CD4-positive, alpha-beta T cell treated with Interleukin-15 for 4 hours (primary cell): ENCODE results near the gene AOPEP.
A peak's percentile ranks its signal among the peaks of the same experiment; 100 is the strongest.

Experiments
- DNase-seq: peaks from one replicate; pipeline ENCODE4 v3.0.0-alpha.2; 2020; ENCODE audit warnings: low spot score

AOPEP gene

DNA sequence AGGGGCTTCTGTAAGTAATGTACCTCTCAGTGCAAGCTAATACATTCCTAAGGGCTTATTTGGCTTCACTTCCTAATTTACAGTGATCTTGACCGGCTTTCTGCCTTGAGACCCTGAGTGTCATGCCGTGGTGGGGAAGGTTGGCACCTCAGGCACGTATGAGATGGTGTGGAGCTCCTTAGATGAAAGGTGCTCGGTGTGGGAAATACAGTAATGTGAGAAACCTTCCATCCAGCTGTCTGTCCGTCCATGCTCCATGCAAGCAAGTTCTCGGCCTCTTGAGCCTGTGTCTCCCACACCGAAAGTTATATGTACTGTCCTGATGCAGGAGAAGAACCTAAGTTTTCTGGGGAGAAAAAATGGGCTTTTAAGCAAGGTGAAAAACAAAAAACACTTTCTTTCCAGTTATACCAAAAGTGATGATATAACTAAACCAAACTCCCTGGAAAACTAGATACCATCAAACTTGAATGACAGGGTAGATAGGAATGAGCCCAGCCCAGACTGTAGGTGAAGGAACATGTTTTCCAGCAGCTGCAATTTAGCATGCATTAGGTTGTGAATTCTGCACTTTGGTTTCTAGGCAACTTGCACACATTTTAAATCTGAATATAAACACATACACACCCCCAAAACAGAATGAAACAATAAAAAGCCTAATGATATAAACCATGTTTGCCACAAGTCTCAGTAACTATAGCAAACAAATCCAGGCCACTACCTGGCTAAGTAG lies 311.5 kb downstream of the AOPEP start:
- DNase-seq = no peak

DNA sequence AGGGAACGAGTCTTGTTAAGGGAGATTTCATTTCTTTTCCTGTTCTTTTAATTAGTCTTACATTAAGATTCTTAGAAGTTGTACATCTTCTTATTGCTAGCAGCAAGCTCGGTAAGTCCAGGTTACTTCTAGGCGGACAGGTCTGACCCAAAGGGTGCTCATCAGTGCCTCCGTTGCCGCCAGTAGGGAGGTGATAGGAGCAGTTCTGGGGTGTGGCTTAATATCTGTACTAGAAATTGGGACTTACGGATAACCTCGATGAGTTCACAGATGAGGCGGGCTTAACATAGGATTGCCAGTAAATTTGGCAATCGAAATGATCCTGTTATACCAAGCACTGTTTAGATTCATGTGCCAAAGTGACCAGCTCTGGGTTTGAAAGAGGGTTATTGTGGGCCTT lies 312.2 kb downstream of the AOPEP start:
- no peak for DNase-seq

DNA sequence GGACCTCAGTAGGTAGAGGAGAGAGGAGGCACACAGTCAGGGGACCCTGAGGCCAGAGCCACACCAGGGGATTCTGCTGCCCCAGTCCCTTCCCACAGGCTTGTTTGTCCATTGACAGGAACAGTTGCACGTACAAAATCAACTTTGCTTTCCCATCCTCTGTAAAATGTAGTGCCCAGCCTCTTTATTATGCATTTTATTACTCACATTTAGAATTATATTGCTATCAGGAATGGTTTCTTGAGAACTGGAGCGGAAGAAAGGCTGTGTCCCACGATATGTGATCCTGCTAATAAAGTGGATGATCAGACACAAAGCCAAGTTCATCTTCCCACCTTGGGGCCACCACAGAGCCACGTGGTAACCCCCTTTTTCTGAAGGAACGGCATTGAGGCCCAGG lies 313.6 kb downstream of the AOPEP start:
- DNase-seq = no peak

DNA sequence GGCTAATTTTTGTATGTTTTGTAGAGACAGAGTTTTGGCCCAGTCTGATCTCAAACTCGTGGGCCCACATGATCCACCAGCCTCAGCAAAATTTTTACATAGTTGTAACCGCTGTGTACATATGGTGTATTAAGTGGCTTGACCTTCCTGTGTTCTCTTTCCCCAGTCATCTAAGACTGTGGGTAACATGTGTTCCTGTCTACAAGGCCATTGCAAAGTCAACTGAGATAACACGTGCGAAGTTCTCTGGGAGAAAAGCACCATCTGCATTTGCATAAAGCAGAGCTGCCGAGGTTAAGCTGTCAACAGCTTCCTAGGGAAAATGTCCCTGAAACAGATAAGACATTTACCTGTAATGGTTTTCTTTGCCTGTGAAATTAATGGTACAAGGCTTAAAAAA lies 317.3 kb downstream of the AOPEP start:
- no peak for DNase-seq

DNA sequence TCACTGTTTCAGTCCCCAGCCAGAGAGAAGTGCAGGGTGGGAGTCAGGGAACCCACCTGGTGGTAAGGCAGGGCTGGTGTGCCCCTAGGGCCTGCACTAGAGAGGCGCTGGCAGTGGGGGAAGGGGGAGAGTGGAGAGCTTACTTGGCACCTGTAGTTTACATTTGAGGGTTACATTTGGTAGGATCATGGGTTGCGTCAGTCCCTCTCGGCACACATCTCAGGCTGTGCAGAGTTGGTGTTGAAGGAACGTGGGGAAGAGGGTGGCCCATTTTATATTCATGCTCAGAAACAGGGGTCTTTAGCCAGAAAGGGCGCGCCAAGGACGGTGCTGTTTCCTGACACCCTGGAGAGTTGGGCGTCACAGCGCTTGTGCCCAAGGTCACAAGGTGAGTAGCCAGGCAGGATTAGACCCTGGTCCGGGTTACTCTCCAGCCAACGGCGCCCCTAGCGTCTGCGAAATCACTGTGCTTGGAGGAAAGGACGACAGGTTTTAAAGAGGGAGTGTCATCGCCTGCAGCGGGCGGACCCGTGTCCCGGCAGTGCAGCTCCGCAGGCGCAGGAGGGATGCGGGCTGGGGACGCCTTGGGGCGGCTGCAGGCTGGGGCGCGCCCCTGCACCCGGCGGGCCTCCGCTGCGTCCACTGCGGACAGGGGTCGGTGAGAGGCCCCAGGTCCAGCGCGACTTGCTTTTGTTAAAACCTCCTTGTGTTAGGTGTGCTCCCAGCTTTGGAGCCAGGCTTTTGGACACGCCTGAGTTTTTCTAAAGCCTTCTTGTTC lies 318.4 kb downstream of the AOPEP start:
- DNase-seq = no peak

DNA sequence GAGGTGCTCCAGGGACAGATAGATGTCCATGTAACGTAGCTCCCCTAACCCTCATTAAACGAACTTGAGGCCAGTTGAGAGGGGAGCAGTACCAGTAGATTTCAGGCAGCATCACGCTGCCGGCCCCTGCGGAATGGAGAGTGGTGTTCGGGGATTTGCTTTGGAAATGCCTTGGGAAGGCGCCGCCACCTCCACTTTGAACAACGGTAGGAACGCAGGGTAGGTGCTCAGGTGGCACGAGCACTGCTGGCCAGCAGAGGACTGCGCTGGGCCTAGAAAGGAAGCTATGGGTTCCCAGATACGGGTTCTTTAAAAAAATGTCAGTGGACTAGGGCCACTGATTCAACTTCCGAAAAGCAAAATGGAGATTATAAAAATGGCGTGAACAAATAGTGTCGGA lies 319.3 kb downstream of the AOPEP start:
- DNase-seq = no peak

DNA sequence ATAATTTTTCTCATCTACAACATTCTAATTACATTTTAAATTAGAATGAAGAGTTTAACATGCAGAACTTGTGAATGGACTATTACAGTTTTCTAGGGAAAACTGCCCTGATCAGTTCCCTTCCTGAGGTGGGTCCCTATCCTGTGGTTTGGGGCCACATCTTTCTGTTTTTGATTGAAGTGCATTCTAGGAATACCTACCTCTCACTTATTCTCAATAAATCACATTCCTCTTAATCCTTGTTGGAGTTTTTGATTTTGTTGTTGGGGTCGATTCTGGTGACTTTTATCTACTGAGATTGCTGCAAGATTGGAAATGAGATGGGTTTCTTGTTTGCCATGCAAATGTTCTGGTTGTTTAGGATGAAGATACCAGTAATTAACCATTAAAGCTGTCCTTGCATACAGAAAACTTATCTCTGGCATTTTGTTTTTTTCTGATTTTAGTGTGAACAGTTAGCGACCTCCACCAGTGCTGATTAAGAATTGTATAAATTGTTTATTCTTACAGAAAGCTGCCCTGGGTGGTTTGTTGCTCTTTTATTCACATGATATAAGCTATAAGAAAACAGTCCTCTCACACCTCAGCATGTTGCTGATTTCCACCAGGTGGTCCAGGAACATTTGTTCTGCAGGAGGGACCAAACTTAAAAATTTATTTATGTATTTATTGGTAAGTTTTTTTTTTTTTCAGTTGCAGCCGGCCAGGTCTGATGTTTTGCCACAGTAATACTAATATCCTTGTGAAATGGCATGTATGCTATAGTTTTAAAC lies 321.1 kb downstream of the AOPEP start:
- DNase-seq = no peak

DNA sequence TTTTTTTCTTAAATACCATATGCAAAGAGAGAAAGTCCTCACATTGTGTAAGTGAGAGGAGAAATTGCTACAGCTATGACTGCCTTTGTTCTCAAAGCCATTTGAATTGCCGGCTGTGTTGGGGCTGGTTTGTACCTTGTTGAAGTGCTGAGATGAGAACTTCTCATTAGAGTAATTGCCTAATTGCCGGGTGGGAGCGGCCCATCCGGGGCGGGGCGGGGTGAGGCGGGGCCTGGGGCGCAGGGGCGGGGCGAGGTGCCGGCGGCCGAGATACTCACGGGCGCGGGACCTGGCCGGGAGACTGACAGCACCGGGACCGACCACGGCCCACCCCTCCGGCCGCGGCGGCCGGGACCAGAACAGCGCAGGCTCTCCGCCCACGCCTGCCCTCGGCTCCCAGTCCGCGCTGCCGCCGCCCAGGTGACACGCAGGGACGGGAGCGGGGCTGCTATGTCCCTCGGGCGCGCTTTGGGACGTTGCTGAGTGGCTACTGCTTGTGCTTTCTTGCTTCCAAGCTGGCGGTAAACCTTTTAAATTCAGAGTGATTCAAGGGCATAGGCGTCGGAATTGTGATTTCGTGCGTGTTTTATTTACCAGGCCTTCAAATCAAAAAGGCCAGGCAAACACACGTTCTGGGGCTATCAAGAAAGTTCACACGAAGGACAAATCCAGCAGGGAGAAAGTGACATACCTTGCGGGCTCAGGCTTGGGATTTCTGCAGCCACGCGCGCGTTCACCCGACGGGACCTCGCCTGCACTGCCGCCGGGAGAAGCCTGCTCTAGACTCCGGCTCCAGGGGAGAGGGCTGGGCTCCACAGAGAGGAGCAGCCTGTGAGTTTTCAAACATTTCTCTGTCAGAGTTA lies 322.0 kb downstream of the AOPEP start:
- DNase-seq = peak; percentile 45

DNA sequence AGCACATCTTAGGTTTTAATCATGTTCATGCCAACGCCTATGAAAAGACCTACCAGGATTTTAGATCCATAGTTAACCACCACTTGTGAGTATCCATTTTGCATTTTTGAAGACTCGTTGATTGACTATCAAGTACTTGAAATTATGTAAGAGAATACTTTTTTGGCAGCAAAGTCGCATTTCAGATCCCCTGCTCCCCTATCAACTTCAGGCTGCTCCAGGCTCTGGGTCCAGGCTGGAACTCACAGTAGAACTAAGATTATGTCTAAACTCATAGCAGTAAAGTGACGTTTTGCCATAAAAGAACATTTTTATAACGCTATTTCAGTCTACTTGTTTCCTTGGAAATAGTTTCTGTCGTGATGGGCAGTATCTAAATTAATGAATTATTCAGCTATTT lies 323.3 kb downstream of the AOPEP start:
- no peak for DNase-seq

DNA sequence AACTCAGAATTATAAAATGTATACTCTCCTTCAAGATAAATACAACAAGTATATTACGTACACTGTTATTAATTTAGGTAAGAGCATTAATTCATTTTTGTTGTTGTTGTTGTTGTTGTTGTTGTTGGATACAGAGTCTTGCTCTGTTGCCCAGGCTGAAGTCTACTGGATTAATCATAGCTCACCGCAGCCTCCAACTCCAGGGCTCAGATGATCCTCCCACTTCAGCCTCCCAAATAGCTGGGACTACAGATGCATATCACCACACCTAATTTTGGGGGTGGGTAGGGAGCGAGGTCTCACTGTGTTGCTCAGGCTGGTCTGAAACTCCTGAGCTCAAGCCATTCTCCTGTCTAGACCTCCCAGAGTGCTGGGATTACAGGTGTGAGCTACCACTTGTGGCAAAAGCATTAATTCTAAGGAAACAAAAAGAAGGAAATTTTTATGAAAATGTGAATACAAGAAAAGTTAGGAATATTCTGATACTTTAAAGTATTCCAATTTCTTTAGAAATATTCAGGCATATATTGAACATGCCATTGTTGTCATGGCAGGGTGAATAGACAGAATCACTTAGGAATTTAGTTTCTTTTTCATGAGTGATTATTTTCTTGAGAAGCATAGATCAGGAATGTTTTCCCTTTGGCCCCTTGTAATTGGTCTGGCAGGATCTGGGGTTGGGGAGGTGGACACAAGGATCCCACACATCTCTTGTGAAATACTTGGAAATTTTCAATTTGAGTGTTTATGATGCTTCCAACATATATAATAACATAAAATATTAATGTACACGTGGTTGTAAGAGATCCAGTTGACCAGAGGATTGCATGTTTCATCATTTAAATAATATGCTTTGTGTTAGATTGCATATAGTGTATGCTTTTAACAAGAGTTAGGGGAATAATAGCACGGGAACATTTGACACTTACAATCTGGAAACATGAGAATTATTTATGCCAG lies 327.4 kb downstream of the AOPEP start:
- DNase-seq = no peak

DNA sequence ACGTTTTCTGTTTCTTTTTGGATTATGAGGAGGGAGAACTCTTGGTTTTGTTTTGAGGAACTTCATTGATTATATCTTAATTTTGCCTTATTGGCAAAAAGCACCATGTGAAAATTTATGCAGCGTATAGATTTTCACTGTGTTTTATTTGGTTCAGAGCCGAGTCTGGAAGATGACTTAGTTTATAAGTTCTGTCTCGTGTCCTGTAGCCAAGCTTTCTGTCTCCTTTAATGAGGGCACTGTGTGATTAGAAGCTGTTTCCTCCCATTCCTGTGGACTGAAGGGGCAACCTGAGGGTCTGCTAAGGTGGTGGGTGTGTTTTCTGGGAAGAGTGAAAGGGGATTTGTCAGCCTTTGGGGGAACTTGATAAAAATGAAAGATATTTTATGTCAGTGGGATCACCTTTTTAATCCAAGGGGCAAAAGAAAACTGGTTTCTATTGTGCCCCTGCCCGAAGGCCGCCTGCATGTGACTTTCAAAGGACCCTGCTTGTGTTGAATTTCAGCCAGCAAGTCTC lies 328.9 kb downstream of the AOPEP start:
- DNase-seq = no peak

DNA sequence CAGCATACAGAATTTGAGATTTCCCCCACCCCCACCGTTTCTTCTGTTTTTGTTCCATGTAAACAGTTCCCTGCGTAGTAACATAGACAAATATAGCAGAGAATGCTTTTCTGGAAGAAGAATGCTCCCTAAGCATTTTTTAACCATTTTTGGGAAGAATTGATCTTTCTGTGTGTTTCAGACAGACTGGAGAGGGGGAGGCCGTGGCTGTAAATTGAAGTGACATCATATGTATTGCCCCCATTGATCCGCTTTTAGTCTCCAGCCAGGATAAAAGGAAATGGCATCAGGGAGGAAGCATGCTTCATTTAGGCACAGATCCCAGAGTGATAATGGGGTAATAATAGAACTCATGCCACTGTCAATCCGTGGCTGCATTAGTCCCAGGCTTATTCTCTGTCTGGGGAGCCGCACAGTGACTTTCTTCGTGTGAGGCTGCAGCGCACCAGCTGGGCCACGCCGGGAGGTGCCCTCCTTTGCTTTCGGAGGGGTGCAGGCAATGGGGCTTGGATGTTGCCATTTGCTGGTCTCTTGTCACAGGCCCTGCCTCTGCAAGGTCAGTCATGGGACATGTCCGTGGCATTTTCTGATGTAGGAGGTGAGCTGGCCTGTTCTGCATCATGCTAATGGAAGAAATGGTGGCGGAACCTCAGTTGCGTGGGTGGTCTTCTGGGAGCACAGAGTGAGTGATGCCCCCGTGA lies 329.5 kb downstream of the AOPEP start:
- no peak for DNase-seq

DNA sequence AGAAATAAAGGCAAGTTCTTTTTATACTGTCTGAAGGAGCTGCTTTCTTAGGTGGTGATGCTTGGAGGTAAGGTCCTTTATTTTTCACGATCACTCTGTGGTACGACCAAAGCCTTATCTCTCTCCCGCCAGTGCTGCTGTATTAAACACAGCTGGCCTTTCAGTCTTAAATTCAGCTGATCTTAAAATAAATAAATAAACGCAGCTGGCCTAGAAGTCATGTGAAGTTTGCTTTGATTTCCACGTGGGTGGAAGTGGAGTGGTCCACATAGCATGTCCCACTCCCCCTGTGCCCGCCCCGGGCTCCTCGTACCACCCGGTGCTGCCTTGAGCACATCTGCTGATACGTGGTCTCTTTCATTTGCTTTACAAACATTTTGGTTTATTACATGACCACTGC lies 330.6 kb downstream of the AOPEP start:
- DNase-seq = no peak

DNA sequence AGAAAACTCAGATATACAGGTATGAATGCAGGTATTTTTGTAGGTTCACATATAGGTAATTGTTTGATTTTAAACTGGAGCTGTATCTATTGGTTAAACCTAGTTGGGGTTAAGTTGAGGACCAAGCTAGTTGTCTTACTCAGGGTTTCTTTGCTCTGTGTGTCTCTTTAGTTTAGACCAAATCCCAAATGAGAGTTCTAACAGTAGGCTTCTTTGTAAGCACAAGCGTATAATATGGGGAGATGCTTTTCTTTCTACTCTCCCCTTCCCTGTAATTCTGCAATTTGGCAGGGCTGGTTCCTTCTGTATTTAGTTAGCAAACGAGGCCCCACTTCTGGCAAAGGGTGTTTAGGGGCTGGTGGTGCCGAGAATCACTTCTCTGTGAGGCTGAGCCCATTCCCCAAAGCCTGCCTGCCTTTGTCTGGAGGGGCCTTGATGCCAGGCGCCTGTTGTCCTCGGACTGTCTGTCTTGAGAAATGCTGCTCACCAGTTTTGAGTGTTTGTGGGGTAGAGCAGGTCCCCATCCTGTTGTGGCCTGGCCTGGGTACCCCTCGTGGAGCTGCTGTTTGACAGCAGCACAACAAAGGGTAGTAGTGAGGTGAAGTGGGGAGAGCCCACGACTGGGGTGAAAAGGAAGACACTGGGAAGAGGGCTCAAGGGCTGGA lies 331.8 kb downstream of the AOPEP start:
- no peak for DNase-seq

DNA sequence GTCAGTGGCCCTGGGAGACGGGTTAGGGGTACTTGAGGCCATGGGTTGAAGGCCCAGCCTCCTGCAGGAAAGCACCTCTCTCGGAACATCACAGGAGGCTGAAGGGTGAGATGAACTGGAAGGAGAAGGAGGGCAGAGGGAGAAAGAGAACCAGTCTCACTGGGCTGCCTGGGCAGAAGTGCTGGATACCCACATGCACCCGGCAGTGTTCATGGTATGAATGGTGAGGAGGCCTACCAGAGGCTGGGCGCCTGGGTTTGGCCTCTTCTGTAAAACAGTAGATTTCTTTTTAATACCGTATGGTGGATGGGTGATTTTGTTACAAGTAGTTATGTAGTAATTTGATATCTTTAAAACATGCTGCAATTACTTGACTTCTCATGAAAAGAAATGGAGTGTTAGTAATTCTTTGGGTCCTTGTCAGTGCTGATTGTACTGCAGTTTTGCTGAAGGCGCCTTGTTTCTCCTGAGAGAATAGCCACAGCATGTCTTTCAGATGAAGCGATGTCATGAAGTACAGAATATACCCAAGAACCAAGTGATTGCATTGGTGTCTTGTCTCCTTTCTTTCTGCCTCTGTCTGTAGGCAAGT lies 332.4 kb downstream of the AOPEP start:
- no peak for DNase-seq

DNA sequence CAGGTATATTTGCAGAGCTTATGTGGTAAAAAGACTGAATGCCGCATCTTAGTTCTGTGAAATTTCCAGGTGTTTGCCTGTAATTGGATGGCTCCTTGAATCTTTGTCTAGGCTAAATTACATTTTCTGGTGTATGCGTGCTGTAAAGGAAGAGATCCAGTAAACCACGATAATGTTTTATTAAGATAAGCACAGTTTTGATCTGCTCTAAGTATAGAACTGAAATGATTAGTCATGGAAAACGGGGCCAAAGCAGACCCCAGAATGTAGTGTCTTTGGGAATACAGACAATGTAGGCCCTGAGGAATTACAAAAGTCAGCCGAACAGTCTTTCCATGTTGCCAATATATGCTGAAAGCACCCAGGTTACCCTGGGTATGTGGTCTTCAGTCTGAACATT lies 333.7 kb downstream of the AOPEP start:
- DNase-seq = no peak

DNA sequence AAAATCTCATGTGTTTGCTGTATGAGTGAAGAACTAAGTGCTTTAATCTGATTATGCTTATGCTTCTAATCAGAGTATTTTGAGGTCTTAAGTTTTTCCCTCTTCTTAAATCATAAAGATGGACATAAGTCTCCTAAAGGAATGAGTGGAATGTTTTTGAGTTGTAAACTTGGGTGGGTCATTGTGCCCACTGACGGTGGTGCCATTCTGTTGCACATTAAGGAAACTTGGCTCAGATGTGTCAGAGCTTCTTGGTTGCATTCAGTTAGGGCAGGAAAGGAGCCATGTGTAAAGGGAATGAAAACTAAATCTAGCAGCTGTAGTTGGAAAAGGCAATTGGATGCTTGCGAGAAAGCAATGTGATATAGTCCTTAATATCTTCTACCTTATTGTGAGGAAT lies 334.4 kb downstream of the AOPEP start:
- no peak for DNase-seq

DNA sequence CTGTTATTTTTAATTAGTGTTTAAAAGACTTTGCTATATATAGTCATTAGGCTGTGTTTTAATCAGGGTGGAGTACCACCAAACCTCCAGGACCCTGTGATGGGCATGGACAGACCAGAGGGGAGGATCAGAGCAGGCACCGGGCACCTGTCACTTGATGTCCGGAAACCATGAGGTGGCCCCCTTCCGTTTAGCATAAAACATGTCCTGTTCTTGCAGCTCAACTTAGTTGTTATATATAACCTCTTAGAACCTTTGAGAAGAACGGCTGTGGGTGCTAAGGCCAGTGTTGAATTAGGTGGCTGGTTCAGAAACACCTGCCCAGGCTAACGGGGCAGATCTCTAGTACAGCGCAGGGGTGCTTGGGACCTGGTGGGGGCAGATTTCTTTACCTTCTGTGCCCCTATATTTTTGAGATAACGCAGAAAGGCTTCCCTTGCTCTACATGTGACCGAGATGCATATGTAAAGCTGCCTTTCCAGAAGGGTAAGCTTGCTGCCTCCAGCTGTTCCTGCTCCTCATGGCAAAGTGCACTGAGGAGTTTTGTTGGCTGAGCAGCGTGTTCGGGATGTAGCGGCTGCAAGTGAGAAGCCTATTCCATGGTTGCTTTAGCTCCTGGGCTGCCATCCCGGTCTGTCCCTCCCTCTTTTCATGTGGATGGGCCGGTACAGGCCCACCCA lies 335.6 kb downstream of the AOPEP start:
- DNase-seq = no peak
